GDM1 (cell line): ENCODE results near the gene AUTS2.

ENCODE experiments used
- DNase-seq: peaks from one replicate; lab custom pipeline; 2025; lab: John Stamatoyannopoulos, UW

AUTS2 gene

GRCh38 chr7:70188901-70189650 lies 590.8 kb downstream of the AUTS2 start:
- DNase-seq: no peak

DNA sequence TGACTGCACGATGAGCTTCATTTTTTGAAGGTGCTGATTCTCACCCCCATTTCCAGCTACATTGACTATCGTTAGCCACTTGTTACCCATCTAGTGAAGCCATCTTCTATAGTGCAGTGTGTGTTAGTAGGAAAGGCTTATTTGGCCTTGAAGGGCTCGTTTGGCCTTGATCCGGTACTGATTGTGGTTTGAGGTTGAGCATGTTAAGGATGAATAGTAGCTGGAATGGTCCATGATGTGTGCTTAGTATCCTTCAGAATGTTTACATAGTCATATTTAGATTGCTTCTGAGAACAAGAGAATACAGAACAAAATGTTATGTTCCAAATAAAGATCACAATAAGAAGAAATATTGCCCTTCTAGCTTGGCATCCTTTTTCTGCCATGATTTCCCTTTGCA lies 591.5 kb downstream of the AUTS2 start:
- DNase-seq: no peak

DNA sequence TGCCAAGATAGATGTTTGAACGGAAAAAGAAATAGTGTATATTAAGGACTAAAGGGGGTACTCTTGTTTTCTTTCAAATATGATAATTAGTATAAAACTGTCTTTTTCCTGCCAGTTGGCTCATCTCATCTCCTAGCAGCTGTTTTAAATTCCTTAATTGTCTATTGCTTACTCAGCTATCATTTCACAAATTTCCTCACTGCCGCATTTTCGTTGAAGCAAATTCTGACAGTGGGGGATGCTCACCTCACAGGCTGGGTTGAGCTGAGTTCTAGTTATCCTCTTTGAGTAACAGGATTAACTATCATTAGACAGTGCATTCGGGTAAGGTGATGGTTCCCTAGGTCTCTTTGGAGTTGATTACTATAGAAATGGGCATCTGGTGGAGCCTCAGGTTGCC lies 592.0 kb downstream of the AUTS2 start:
- no peak for DNase-seq

- no peak for DNase-seq
These were observed 595.2 kb downstream of the AUTS2 start for GRCh38 chr7:70193514-70193913.

DNA sequence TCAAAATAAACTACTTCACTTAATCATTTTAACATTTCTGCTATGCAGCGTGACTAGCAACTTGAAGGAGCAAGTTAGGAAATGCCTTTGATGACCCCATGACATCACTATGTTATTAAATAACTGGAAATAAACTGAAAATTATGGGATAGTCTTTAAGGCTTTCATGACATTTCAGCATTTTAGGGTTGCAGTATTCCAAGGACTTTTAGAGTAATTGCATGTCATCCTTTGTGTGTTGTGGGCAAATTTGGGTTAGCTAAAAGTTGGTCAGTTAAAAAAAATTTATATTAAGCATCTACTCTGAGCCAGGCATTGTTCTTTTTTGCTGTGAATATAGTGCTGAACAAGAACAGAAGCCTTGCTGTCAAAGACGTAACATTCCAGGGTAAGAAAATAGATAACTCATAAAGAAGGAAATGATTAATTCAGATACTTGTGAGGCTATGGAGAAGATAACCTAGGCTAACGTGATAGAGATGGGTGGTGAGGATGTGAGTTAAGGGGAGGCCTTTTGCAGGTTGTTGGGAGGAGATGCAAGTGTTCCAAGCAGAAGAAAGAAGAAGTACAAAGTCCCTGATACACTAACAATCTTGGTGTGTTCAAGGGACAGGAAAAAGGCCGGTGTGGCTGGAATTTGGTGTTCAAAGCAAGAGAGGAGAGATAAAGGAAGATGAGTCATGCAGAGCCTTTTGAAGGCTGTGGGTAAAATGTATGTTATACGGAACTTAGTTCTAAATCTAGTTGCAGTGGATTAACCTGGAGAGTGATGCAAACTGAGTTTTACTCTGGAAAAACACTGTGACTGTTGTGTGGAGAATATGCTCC lies 610.2 kb downstream of the AUTS2 start:
- no peak for DNase-seq

- no peak for DNase-seq
These were observed 612.1 kb downstream of the AUTS2 start for GRCh38 chr7:70210200-70210935.

- DNase-seq: no peak
These were observed 612.6 kb downstream of the AUTS2 start for GRCh38 chr7:70210936-70211310.

- no peak for DNase-seq
These were observed 614.0 kb downstream of the AUTS2 start for GRCh38 chr7:70212281-70212680.

DNA sequence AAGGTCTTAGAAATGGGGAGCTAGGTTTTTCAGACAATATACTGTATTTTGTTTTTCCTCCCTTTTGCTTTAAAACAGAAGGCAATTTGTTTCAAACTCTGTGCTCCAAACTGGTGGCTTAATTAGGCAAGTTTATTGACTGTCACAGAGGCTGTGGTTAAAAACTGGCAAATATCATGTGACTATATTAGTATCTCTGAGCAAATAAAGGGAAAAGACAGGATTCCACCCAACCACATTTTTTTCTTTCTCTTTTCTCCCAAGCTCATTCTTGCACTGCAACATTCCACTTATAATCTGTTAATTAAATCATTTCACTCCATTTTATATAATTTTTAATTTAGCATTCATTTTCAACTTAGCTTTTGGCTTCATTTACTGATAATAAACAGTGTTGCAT lies 615.8 kb downstream of the AUTS2 start:
- no peak for DNase-seq

DNA sequence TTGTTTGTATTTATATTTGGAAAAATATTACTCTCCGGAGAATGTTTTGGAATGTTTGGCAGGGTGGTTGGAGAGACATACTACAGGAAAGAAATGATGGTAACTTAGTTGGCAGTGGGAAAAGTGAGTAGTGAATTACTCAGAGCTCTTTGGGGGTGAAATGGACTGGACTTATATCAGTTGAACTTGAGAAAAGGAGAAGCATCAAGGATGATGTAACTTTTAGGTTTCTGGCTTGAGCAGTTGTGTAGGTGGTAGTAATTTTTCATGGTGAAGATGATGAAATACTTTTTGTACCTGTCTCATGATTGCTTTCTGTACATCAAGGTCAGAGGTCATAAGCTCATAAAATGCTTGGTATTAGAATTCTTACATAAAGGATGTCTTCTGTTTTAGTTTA lies 617.2 kb downstream of the AUTS2 start:
- DNase-seq: no peak

- no peak for DNase-seq
These were observed 619.3 kb downstream of the AUTS2 start for GRCh38 chr7:70217571-70217970.

- DNase-seq: no peak
These were observed 619.7 kb downstream of the AUTS2 start for GRCh38 chr7:70218006-70218405.

GRCh38 chr7:70219061-70219460 lies 620.8 kb downstream of the AUTS2 start:
- DNase-seq: no peak

DNA sequence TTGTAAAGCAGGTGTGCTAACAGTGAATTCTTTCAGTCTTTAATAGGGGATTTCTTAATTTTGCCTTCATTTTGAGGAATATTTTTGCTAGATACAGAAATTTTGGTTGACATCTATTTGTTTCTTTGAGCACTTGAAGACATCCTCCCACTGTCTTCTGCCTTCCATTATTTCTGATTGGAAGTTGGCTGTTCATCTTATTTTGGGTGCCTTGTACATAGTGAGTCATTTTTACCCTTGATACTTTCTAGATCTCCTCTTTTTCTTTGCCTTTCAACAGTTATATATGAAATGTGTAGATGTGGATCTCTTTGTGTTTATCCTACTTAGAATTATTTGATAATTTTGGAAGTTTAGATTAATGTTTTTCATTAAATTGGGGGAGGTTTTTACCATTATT lies 631.0 kb downstream of the AUTS2 start:
- DNase-seq: no peak

DNA sequence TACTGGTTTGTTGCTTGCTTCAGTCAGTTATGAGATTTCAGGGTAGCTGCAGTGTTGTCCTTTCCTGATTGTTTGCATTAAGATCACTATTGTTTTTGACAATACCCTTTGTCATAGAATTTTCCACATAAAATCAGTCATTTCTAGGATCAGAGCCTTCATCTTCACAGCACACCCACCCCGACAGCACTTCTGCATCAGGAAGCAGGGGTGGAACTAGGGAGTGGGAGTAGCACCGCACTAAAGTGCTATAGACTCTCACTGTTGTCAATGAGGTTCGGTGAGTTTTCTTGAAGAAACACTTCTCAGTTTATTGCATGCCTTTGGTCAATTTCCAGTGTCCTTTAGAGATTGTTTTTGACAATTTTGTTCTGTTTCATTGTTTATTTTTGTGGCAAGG lies 632.5 kb downstream of the AUTS2 start:
- no peak for DNase-seq

GRCh38 chr7:70233776-70234175 lies 635.5 kb downstream of the AUTS2 start:
- DNase-seq: no peak

DNA sequence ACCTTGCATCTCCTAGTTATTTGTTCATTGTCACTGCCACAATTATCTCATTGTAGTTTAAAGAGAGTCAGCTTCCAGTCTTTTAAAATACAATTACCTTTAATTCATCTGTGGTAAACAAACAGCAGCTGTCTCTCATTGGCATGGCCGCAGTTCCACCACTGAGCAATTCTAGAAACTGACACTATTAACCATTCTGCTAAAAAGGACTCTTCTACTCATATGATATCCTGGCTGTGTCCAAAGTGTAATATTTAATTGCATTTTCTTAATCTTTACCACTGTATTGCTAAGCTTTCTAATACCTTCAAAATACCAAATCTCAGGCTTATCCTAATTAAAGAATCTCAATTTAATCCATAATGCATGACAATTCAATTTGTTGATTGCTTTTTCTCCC lies 639.0 kb downstream of the AUTS2 start:
- no peak for DNase-seq

DNA sequence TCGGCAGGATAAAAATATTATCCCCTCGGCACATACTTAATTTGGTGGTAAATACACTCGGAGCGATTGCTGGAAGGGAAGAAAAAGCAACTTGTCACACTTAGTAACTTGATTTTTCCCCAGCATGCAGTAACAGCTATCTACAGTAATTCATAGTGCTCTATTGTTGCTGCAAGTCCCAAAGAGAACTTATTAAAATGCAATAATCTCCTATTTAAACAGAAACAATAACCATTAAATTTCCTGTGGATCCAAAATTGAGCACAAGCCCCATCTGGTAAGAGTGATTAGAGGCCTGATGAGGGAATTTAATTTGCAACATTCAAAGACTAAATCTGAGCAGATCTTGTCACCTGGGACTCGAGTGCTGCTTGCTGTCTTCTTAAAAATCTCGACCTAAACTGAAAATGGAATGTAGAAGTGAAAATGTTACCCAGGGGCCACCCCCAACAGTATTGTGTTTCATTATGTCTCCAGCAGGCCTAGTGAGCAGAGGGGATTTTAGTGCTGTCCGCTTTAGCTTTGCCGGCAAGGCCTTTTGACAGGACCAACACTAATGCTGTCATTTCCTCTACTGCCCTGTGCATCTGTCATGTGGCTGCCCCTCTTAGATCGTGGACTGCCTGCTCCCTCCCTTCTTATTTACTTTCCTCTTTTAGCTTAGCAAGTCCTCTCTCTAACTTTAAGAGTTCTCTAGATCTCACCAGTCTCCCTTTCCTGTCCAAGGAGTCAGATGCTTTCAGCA lies 639.7 kb downstream of the AUTS2 start:
- no peak for DNase-seq

DNA sequence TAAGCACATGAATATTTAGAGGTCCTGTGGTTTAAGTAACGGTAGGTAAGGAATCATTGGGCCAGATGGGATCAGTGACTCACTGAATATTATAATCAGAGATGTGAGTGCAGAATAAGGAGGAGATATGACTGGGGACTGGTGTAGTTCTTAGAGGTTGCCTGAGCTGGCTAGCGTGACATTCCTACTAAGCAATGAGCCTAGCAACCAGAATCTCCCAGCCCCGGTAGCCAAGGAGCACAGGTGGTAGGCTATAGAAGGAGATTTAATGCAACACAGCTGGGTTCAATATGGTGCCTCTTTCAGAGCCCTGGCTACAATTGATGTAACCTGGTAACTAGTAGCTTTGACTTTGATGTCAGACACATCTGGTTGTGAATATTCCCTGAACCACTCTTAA lies 641.6 kb downstream of the AUTS2 start:
- DNase-seq: no peak

DNA sequence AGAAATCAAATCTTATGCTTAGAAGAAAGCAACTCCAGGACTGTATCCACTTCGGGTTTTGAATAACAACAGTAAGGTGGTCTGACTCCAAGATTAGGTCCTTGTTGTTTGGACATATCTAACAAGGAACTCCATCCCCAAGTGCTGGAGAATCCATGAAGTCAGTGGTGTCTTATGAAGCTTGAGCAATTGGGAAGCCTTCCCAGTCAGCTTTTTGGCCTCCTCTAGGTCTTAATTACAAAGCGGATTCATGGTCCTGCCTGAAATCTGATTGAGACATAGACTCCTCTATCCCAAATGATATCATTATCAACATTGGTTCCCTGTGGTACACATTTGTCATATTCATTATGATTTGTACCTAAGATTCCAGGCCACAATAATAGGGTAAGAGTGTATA lies 642.6 kb downstream of the AUTS2 start:
- no peak for DNase-seq

DNA sequence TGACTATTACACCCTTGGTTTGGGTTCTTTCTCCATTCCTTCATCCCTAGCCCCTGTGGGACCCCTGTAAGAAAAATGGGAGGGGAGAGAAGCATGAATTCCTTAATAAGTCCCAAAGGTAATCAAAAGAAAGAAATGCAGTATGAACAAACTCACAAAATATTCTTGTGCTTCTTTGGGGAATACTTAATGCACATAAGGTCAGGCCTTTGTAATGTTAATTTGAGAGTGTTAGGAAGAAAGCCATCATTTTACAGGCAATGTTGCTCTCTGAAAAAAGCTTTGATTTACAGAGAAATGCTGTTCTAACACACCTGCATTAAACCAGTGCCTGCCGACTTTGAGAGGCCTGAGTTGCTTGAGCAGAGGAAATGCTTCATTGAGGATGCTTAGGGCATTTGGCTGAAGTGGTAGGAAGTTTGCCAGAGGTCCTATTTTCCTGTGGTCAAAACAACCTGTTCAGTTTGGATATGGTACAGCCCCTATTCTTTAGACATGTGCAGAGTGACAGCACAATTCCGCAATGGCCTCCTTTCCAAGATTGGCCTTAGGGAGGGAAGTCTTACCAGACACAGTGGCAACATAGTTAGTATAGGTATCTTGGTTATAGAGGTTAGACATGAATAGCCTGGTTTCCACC lies 643.4 kb downstream of the AUTS2 start:
- DNase-seq: no peak

DNA sequence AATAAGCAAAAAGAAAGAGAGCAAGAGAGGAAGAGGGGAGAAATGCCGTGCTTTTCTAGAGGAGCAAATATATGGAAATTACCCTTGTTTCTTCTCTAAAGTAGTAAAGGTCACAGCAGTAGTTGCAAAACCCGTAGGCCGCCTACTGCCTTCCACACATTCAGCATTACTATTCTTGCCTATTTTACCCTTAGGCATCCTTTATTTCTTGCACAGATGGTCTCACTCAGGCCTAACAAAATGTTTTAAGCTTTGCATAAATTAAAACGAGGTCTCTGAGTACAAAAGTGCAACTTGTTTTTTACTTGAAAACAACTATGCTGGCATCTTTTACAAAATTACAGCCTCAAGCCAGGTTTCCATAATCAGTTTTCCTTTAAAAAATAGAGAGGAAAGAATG lies 644.6 kb downstream of the AUTS2 start:
- DNase-seq: no peak
